Thymus (tissue), 11 donors: Measurements from ENCODE around the gene CAST. TPM values are rescaled to one million over a fixed set of nuclear protein-coding genes. Genes with fewer than 3 reads are reported as not detected.

ENCODE experiments used
- DNase-seq, 9 donors: peaks; one replicate each; pipeline ENCODE4 v3.0.0-alpha.2; 2013; ENCODE audit warnings: low spot score in 9 of 9, low read depth in 6 of 9, missing footprints in 1 of 9
- H3K27ac ChIP-seq, 2 donors: one replicate each; pipeline ENCODE4 v1.5.1; 2013; ENCODE audit warnings: control low read depth in 1 of 2, low read depth in 1 of 2, low read length in 1 of 2, mild to moderate bottlenecking in 1 of 2, moderate library complexity in 1 of 2
- H3K27me3 ChIP-seq, 2 donors: one replicate each; pipeline ENCODE4 v1.5.1; 2013; ENCODE audit warnings: low read length in 1 of 2; ENCODE audit not compliant: control insufficient read depth in 2 of 2, insufficient read depth in 1 of 2
- H3K36me3 ChIP-seq, 2 donors: one replicate each; pipeline ENCODE4 v1.5.1; 2013; ENCODE audit warnings: low read length in 1 of 2, mild to moderate bottlenecking in 1 of 2, moderate library complexity in 1 of 2; ENCODE audit not compliant: control insufficient read depth in 2 of 2, insufficient read depth in 2 of 2
- H3K4me1 ChIP-seq, 2 donors: one replicate each; pipeline ENCODE4 v1.5.1; 2013; ENCODE audit warnings: low read length in 2 of 2; ENCODE audit not compliant: control insufficient read depth in 2 of 2, insufficient read depth in 2 of 2
- H3K4me3 ChIP-seq, 2 donors: one replicate each; pipeline ENCODE4 v1.5.1; 2013; ENCODE audit warnings: low read length in 2 of 2, control low read depth in 1 of 2, mild to moderate bottlenecking in 1 of 2
- H3K9me3 ChIP-seq, 2 donors: one replicate each; pipeline ENCODE4 v1.5.1; 2013; ENCODE audit warnings: low read length in 1 of 2, mild to moderate bottlenecking in 1 of 2; ENCODE audit not compliant: control insufficient read depth in 2 of 2, insufficient read depth in 1 of 2
- WGBS: extraction: QIAGEN DNeasy Blood & Tissue Kit; methylation state at CpG from one replicate; pipeline ENCODE4 v1.1.7; 2013; 5-methylcytosine and 5-hydroxymethylcytosine counted together
- polyA plus RNA-seq: library from polyadenylated mRNA; stranded (reverse); fragments of 200-250 nt; gene quantifications from one replicate; pipeline ENCODE4 v1.2.3, GENCODE V29; 2013
- total RNA-seq: library from RNA; stranded (reverse); fragments of 120-200 nt; gene quantifications from one replicate; pipeline ENCODE4 v1.2.4, GENCODE V29; 2013
- donor health status: healthy.

The CAST gene
- total and polyA plus RNA-seq, 2 donors = 31.4 to 74.6 TPM

DNA sequence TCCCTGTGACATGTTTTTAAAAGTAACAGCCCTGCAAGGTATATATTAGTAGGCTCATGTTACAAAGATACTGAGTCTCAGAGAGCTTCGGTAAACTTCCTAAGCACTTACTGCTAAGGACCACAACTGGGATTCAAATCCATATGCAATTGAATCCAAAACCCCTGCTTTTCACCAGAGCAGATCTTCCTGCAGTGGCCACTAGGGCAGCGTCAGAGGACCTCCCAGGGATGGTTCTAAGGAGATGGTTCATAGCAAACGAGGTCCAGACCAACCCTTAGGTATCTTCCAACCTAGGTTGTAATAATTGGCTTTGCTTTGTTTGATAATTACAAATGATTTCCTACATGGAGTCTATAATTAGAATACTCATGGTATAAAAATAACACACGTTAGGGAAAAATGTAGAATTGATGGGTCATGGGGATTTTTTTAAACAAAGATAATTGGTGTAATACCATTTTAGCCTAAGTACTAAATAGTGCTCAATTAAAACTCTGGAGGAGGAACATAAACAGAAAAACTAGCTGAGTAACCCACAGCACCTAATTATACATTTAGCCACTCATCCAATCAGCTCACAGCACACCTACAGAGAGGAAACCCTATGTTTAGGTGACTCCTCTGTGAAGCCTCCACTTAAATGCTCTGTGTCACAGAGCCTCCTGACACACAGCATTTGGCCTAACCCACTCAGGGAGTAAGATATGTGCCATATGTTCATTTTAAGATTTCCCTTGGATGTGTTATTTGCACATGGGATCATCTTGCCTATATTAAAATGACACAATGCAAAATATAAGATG is 10.0 kb upstream of the CAST start:
- Histone ChIP-seq H3K36me3 (no peaks in the 10 kb centered on the region), H3K27me3 (peaks cover 0 to 7% of the 10 kb centered on the region in 2 donors), H3K4me3 (no peak overlapping the region), H3K9me3 (no peaks in the 10 kb centered on the region), H3K27ac (no peak overlapping the region), H3K4me1 (no peaks in the 10 kb centered on the region)
- 89% methylated on average over 4 of the region's 4 CpGs for WGBS
- no peak for DNase-seq

GRCh38 chr5:96652769-96653454 is 9.3 kb upstream of the CAST start:
- DNase-seq = no peak
- no peak overlapping the region for H3K27ac ChIP-seq
- H3K9me3 ChIP-seq = no peaks in the 10 kb centered on the region
- peaks cover 0 to 7% of the 10 kb centered on the region in 2 donors for H3K27me3 ChIP-seq
- WGBS = 87% methylated on average over 1 of the region's 1 CpG
- H3K4me1 ChIP-seq = no peaks in the 10 kb centered on the region
- H3K4me3 ChIP-seq = no peak overlapping the region
- no peaks in the 10 kb centered on the region for H3K36me3 ChIP-seq

GRCh38 chr5:96654209-96654608 is 8.0 kb upstream of the CAST start:
- no peak overlapping the region for H3K4me3 ChIP-seq
- H3K27me3 ChIP-seq = peaks cover 0 to 7% of the 10 kb centered on the region in 2 donors
- no peaks in the 10 kb centered on the region for H3K36me3 ChIP-seq
- H3K27ac ChIP-seq = no peak overlapping the region
- no peaks in the 10 kb centered on the region for H3K9me3 ChIP-seq
- H3K4me1 ChIP-seq = no peaks in the 10 kb centered on the region
- 95% methylated on average over 4 of the region's 4 CpGs for WGBS
- no peak for DNase-seq

DNA sequence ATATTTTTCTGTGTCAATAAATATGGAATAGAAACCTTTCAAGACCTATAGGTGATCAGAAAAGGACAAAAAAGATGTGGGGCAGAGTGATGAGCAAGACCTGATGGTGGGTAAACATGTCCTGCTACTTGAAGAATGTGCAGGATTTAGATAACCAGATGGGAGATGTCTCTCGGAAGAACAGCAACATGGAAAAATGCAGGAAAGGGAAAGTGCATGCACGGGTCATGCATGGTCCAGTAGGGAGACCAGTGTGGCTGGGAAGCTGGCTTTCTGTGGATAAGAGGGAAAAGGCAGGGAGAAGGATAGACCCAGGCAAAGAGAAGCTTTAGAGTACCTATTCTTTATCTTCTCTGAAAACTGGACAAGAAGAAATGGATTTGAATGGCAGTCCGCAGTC is 7.1 kb upstream of the CAST start:
- Histone ChIP-seq H3K9me3 (no peaks in the 10 kb centered on the region), H3K27me3 (peaks cover 0 to 13% of the 10 kb centered on the region in 2 donors), H3K4me1 (no peaks in the 10 kb centered on the region), H3K36me3 (no peaks in the 10 kb centered on the region), H3K27ac (no peak overlapping the region), H3K4me3 (no peak overlapping the region)
- WGBS = 96% methylated on average over 3 of the region's 3 CpGs
- DNase-seq = no peak

DNA sequence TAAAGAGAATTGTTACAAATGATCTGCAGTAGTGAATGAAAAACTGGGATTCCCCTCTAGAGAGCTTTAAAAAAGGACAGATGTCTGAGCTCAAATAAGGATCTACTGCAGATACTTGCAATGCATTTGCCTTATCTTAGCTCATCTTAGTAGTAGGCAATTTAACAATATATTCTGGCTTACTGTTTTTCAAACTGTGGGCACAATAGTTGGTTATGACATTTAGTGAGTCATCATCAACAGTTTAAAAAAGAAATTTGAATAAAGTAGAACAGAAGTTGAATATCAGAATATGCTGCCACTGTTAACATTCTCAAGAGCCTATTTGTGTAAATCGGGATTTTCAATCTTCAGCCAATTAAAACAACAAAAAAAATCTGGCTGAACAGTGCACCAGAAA is 6.7 kb upstream of the CAST start:
- Histone ChIP-seq H3K27ac (no peak overlapping the region), H3K27me3 (peaks cover 0 to 18% of the 10 kb centered on the region in 2 donors), H3K4me1 (no peaks in the 10 kb centered on the region), H3K36me3 (no peaks in the 10 kb centered on the region), H3K4me3 (no peak overlapping the region), H3K9me3 (no peaks in the 10 kb centered on the region)
- WGBS = 94% methylated on average over 1 of the region's 1 CpG
- DNase-seq = no peak

- Histone ChIP-seq H3K27me3 (peaks cover 0 to 22% of the 10 kb centered on the region in 2 donors), H3K36me3 (no peaks in the 10 kb centered on the region), H3K4me3 (no peak overlapping the region), H3K27ac (no peak overlapping the region), H3K4me1 (peaks cover 0 to 6% of the 10 kb centered on the region in 2 donors), H3K9me3 (no peaks in the 10 kb centered on the region)
- WGBS = 51% methylated on average over 3 of the region's 3 CpGs
- no peak for DNase-seq
Observed at GRCh38 chr5:96657068-96657467, 5.1 kb upstream of the CAST start.

DNA sequence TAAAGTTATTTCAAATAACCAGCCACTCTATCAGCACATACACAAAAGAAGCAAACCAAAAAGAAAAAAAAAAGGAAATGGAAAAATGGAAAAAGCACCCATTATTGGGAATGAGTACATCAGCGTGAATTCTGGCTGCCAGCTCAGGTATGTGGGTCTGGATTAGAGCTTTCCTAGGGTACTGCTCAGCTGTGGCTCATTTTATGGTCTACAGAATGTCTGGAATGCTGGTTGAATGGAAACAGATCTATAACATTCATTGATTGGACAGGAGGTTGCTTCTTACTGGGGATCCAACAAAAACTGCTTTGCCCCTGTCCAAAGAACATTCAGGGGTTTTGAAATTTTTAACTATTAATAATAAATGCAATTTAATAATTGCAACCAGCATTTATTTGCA is 3.9 kb upstream of the CAST start:
- H3K27me3 ChIP-seq = peaks cover 1 to 30% of the 10 kb centered on the region in 2 donors
- H3K4me3 ChIP-seq = no peak overlapping the region
- 91% methylated on average over 1 of the region's 1 CpG for WGBS
- H3K4me1 ChIP-seq = peaks cover 0 to 10% of the 10 kb centered on the region in 2 donors
- no peak overlapping the region for H3K27ac ChIP-seq
- peaks cover 0 to 4% of the 10 kb centered on the region in 2 donors for H3K9me3 ChIP-seq
- DNase-seq = no peak
- no peaks in the 10 kb centered on the region for H3K36me3 ChIP-seq

GRCh38 chr5:96659170-96659569 is 3.0 kb upstream of the CAST start:
- peaks cover 0 to 13% of the 10 kb centered on the region in 2 donors for H3K4me1 ChIP-seq
- WGBS = 98% methylated on average over 4 of the region's 4 CpGs

More at GRCh38 chr5:96659170-96659569, 3.0 kb upstream of the CAST start:
- Histone ChIP-seq H3K9me3 (peaks cover 0 to 6% of the 10 kb centered on the region in 2 donors), H3K4me3 (no peak overlapping the region), H3K36me3 (no peaks in the 10 kb centered on the region), H3K27ac (no peak overlapping the region), H3K27me3 (peaks cover 6 to 35% of the 10 kb centered on the region in 2 donors)
- DNase-seq = no peak
